SH-SY5Y (cell line): ENCODE data around the gene EHMT1.

Experiments used
- GATA2 ChIP-seq: IDR thresholded peaks from 2 replicates; pipeline ENCODE4 v1.6.1; 2011; ENCODE audit warnings: mild to moderate bottlenecking, low read depth, low read length
- GATA3 ChIP-seq: IDR thresholded peaks from 2 replicates; pipeline ENCODE4 v1.6.1; 2011; ENCODE audit warnings: low read depth, mild to moderate bottlenecking, low read length, moderate library complexity

EHMT1 gene

GRCh38 chr9:137748741-137749140 lies 129.9 kb downstream of the EHMT1 start:
- TF ChIP-seq GATA3 (no peak), GATA2 (no peak)

GRCh38 chr9:137749511-137749910 lies 130.7 kb downstream of the EHMT1 start:
- TF ChIP-seq GATA2 (no peak), GATA3 (no peak)

- no peak for TF ChIP-seq GATA3
- no peak for TF ChIP-seq GATA2
Observed at GRCh38 chr9:137750007-137750406, 131.2 kb downstream of the EHMT1 start.

DNA sequence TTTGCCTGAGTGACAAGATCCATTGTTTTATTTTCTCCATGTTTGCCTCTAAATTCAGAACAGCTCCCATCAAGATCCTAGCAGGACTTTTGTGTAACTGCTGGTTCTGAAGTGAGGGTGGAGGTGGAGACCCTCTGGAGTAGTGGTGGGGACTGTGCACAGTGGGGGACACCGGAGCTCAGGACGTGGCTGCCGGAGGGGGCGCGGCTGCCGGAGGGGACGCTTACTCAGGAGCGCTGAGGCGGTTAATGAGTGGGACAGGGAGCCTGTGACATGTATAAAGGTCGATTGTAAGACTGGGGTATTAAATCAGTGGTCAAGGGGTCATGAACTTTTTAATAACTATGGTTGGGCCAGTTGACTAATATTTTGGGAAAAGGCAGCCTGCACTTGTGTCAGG lies 131.8 kb downstream of the EHMT1 start:
- no peak for TF ChIP-seq GATA3
- TF ChIP-seq GATA2: no peak

GRCh38 chr9:137751616-137752015 lies 132.8 kb downstream of the EHMT1 start:
- TF ChIP-seq GATA3 (no peak), GATA2 (no peak)

DNA sequence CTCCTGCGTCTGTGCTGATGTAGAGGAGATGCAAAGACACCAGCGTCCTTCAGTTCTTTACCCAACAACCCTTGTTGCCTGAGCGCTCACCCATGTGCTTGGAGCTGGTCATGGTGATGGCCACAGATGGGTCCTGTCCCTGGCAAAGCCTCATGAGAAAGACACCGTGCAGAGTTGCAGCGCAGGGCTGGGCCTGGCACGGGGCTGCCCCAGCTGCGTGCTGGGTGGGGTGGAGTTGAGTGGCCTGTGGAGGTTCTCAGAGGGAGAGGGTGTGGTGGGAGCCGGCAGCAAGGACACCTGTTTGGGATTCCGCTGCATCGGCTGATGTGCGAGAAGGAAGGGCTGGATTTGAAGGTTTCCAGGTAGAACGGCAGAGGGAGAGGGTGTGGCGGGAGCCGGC lies 133.6 kb downstream of the EHMT1 start:
- no peak for TF ChIP-seq GATA3
- TF ChIP-seq GATA2: no peak

- no peak for TF ChIP-seq GATA3
Observed at GRCh38 chr9:137753192-137753765, 134.5 kb downstream of the EHMT1 start.

- no peak for TF ChIP-seq GATA2
- no peak for TF ChIP-seq GATA3
Observed at GRCh38 chr9:137755261-137755927, 136.6 kb downstream of the EHMT1 start.

- TF ChIP-seq GATA3 (no peak), GATA2 (no peak)
Observed at GRCh38 chr9:137756045-137756744, 137.4 kb downstream of the EHMT1 start.

- no peak for TF ChIP-seq GATA3
- no peak for TF ChIP-seq GATA2
Observed at GRCh38 chr9:137757139-137757538, 138.3 kb downstream of the EHMT1 start.

DNA sequence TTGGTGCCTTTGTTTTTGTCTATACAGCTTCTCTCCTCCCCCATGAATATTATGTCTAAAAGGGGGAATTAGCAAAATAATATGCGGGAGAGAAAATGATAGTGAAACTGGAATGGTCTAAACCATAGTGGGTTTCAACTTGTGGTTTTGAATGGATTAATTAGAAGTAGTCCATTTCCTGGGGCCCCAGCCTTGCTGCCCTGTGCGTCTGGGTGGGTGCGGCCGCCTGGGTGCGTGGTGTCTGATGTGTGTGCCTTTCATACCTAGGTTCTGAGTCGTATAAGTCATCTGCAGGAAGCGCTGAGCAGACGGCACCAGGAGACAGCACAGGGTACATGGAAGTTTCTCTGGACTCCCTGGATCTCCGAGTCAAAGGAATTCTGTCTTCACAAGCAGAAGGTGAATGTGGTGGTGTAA lies 138.8 kb downstream of the EHMT1 start:
- no peak for TF ChIP-seq GATA2
- no peak for TF ChIP-seq GATA3

GRCh38 chr9:137758067-137758466 lies 139.3 kb downstream of the EHMT1 start:
- TF ChIP-seq GATA3: no peak
- TF ChIP-seq GATA2: no peak

DNA sequence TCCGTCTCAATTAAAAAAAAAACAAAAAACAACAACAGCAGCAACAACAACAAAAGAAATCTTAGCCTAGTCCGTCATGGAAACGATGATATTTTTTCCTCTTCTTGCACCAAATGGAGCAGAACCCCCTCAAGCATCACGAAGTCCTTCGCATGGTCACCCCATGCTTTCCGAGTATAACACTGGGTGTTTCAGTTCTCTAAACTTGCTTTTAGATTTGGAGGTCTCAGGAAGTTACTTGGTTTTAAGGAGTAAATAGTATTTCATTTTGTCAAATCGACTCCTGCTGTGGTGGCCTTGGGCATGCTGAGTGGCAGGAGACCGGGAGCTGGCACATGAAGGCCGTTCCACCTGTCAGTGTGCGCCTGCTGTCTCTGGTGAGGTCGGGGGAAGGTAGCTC lies 140.3 kb downstream of the EHMT1 start:
- TF ChIP-seq GATA3: no peak
- TF ChIP-seq GATA2: no peak

- TF ChIP-seq GATA3 (no peak), GATA2 (no peak)
Observed at GRCh38 chr9:137759649-137760321, 141.0 kb downstream of the EHMT1 start.
